ENCODE data around the gene CENPVL3.
A peak's percentile ranks its signal among the peaks of the same experiment; 100 is the strongest.
"Not testable (repeated sequence)": the region's sequence is repeated elsewhere in the genome, so short reads cannot be mapped to it uniquely, and the experiment has no call there.

Gene CENPVL3

GRCh38 chrX:51618241-51619155 is at the start of gene CENPVL3:
CENPVL3 (minus strand) TSS chrX:51618912; CDS start chrX:51618873, 39 bp downstream.
- DNase-seq = not testable (repeated sequence)

GRCh38 chrX:51665981-51666380 is 47.3 kb upstream of the CENPVL3 start:
- no peak for DNase-seq

GRCh38 chrX:51643377-51643776 is 24.7 kb upstream of the CENPVL3 start:
- DNase-seq = no peak

- DNase-seq = no peak
Measured at GRCh38 chrX:51641421-51642021, 22.8 kb upstream of the CENPVL3 start.

- DNase-seq = not testable (repeated sequence)
Measured at GRCh38 chrX:51636511-51636910, 17.8 kb upstream of the CENPVL3 start.

- no peak for DNase-seq
Measured at GRCh38 chrX:51614353-51615012, 4.2 kb downstream of the CENPVL3 start.

GRCh38 chrX:51608766-51609165 is 9.9 kb downstream of the CENPVL3 start:
- no peak for DNase-seq

GRCh38 chrX:51608126-51608525 is 10.6 kb downstream of the CENPVL3 start:
- DNase-seq = peak; percentile 60

GRCh38 chrX:51606446-51606845 is 12.3 kb downstream of the CENPVL3 start:
- DNase-seq = no peak

- DNase-seq = peak; percentile 50
Measured at GRCh38 chrX:51598899-51599298, 19.8 kb downstream of the CENPVL3 start.

- no peak for DNase-seq
Measured at GRCh38 chrX:51571874-51572273, 46.8 kb downstream of the CENPVL3 start.

- DNase-seq = no peak
Measured at GRCh38 chrX:51569561-51569960, 49.2 kb downstream of the CENPVL3 start.

- no peak for DNase-seq
Measured at GRCh38 chrX:51568586-51568985, 50.1 kb downstream of the CENPVL3 start.
